ENCODE results near the gene KCNIP1.

DNA sequence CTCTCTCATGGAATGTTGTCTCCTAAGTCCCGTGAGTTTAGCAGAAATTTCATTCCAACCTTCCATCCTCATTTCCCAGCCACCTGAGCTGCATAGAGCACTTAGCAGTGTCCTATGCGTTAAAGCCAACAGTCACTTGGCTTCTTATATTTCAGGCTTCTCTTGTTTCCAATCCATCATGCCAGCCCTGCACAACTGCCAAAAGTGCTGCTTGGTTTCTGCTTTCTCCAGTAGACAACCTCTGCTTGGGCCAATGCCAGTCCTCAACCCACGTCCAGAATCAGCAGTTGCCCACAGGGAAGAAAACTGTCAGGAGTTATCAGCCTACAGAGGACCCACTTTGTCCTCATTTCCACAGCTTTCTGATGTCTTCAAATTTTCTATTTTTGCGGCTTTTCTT, 42.5 kb downstream of the KCNIP1 start:
- TF ChIP-seq POLR2A (IDR thresholded peaks at IDR 0.05), result no peak
- TF ChIP-seq, protein P1, sequence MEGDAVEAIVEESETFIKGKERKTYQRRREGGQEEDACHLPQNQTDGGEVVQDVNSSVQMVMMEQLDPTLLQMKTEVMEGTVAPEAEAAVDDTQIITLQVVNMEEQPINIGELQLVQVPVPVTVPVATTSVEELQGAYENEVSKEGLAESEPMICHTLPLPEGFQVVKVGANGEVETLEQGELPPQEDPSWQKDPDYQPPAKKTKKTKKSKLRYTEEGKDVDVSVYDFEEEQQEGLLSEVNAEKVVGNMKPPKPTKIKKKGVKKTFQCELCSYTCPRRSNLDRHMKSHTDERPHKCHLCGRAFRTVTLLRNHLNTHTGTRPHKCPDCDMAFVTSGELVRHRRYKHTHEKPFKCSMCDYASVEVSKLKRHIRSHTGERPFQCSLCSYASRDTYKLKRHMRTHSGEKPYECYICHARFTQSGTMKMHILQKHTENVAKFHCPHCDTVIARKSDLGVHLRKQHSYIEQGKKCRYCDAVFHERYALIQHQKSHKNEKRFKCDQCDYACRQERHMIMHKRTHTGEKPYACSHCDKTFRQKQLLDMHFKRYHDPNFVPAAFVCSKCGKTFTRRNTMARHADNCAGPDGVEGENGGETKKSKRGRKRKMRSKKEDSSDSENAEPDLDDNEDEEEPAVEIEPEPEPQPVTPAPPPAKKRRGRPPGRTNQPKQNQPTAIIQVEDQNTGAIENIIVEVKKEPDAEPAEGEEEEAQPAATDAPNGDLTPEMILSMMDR (IDR thresholded peaks at IDR 0.05), result no peak

All from esophagus squamous epithelium (tissue), 4 donors.